Activated CD4-positive, alpha-beta T cell treated with anti-CD3 and anti-CD28 coated beads, Interleukin-2, amount 10 ng/mL, durations not matched to agents 24 days and 14 days (primary cell): ENCODE measurements around the gene ELP1. TPM values are rescaled to one million over a fixed set of nuclear protein-coding genes. Genes with fewer than 3 reads are reported as not detected.
"Not testable (repeated sequence)": the region's sequence is repeated elsewhere in the genome, so short reads cannot be mapped to it uniquely, and the experiment has no call there.

Experiments
- DNase-seq: peaks from one replicate; pipeline ENCODE4 v3.0.0; 2022
- H3K27ac Mint-ChIP-seq: one replicate; pipeline ENCODE4 v1.8.0; 2022; ENCODE audit warnings: mild to moderate bottlenecking, mixed read lengths
- H3K27me3 Mint-ChIP-seq: one replicate; pipeline ENCODE4 v1.8.0; 2022; ENCODE audit warnings: mixed read lengths
- H3K36me3 Mint-ChIP-seq: one replicate; pipeline ENCODE4 v1.8.0; 2022; ENCODE audit warnings: low read depth, mild to moderate bottlenecking, mixed read lengths
- H3K4me1 Mint-ChIP-seq: one replicate; pipeline ENCODE4 v1.8.0; 2021; ENCODE audit warnings: mixed read lengths
- H3K4me3 Mint-ChIP-seq: one replicate; pipeline ENCODE4 v1.8.0; 2022; ENCODE audit warnings: mild to moderate bottlenecking, moderate library complexity, mixed read lengths
- H3K9me3 Mint-ChIP-seq: one replicate; pipeline ENCODE4 v1.8.0; 2021; ENCODE audit warnings: mixed read lengths
- intact Hi-C: fragments of 100-400 bp; cut with micrococcal nuclease; formaldehyde crosslinking; loops from one replicate; pipeline ENCODE4 v1.15.1; 2023
- total RNA-seq: library from RNA; stranded (reverse); gene quantifications from 2 replicates; pipeline ENCODE4 v1.2.3, GENCODE V29; 2022

Gene ELP1
- total RNA-seq, 1 donor from 2014 or later = 35.2 TPM

DNA sequence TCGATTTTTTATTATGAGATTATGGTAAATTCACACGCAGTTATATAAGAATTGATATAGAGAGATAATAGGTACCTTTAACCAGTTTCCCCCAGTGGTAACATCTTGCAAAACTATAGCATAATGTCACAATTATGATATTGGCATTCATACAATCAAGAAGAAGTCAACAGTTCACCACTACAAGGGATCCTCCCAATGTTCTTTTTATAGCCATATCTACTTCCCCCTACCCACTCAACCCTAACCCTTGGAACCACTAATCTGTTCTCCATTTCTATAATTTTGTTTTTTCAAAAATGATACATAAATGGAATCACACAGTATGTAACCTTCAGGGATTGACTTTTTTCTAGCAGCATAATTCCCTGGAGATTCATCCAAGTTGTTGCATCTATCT is 88.0 kb downstream of the ELP1 start:
- no peak for DNase-seq
- Mint-ChIP-seq H3K4me3 (no peak overlapping the region), H3K4me1 (peaks cover 9% of the 10 kb centered on the region), H3K9me3 (no peaks in the 10 kb centered on the region), H3K27ac (no peak overlapping the region), H3K36me3 (no peaks in the 10 kb centered on the region), H3K27me3 (peaks cover 5% of the 10 kb centered on the region)
- intact Hi-C loops = no loop called here

- H3K9me3 Mint-ChIP-seq = no peaks in the 10 kb centered on the region
- H3K27ac Mint-ChIP-seq = no peak overlapping the region
- intact Hi-C loops = no loop called here
- no peak for DNase-seq
- H3K36me3 Mint-ChIP-seq = no peaks in the 10 kb centered on the region
- peaks cover 9% of the 10 kb centered on the region for H3K4me1 Mint-ChIP-seq
- peaks cover 5% of the 10 kb centered on the region for H3K27me3 Mint-ChIP-seq
- H3K4me3 Mint-ChIP-seq = no peak overlapping the region
These were observed 88.4 kb downstream of the ELP1 start for GRCh38 chr9:108845507-108845906.

- Mint-ChIP-seq H3K4me3 (no peak overlapping the region), H3K4me1 (peaks cover 9% of the 10 kb centered on the region), H3K36me3 (no peaks in the 10 kb centered on the region), H3K27ac (no peak overlapping the region), H3K27me3 (peaks cover 5% of the 10 kb centered on the region), H3K9me3 (no peaks in the 10 kb centered on the region)
- DNase-seq = no peak
- intact Hi-C loops = no loop called here
These were observed 89.1 kb downstream of the ELP1 start for GRCh38 chr9:108844856-108845255.

DNA sequence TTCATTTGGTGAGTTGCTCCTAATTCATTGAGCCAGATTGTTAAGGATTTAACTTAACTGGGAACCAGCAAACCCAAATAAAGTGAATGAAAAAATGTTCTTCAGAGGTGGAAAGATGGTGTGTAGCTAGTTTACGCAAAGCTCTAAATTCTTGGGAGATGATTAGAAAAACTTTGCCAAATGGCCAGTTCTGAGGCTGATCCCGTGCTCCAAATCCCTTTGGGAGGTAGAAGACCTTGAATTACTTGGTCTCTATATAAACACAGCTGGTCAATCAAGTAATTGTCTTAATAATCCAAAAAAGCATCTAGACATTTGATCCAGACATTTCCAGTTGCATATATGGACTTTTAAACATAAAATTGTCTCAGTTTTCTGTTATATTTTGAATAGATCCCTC is 89.5 kb downstream of the ELP1 start:
- Mint-ChIP-seq H3K4me1 (peaks cover 9% of the 10 kb centered on the region), H3K27ac (no peak overlapping the region), H3K9me3 (no peaks in the 10 kb centered on the region), H3K27me3 (peaks cover 5% of the 10 kb centered on the region), H3K36me3 (no peaks in the 10 kb centered on the region), H3K4me3 (no peak overlapping the region)
- intact Hi-C loops = no loop called here
- DNase-seq = no peak

GRCh38 chr9:108842610-108843295 is 91.2 kb downstream of the ELP1 start:
- peak overlapping the region; percentile 57 for H3K4me3 Mint-ChIP-seq
- DNase-seq = peak; percentile 72
- no peaks in the 10 kb centered on the region for H3K9me3 Mint-ChIP-seq
- peak overlapping the region; percentile 75 for H3K27ac Mint-ChIP-seq
- H3K27me3 Mint-ChIP-seq = peaks cover 5% of the 10 kb centered on the region
- peaks cover 9% of the 10 kb centered on the region for H3K4me1 Mint-ChIP-seq
- H3K36me3 Mint-ChIP-seq = no peaks in the 10 kb centered on the region
- intact Hi-C loops = no loop called here

- DNase-seq, H3K9me3 Mint-ChIP-seq, H3K27me3 Mint-ChIP-seq, intact Hi-C loops, H3K36me3 Mint-ChIP-seq, H3K27ac Mint-ChIP-seq, H3K4me3 Mint-ChIP-seq: not testable (repeated sequence)
- peaks cover 12% of the 10 kb centered on the region for H3K4me1 Mint-ChIP-seq
These were observed 94.4 kb downstream of the ELP1 start for GRCh38 chr9:108839561-108839960.

DNA sequence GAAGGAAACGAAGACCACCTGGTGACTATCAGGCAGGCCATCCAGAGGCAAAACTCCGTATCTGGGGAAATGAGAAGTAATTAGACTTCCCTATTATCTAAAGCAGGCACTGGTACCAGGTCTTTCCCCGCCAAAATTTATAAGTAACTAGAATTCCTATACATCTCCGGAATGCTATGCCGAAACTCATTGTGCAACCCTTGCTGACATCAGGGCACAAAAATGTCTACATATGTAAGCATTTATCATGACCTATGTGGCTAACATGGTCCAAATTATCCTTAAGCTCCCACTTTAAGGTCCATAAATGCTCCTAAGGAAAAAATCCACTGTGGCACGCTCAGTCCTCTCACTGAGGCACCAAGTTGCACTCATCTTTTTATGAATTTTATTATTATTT is 95.9 kb downstream of the ELP1 start:
- Mint-ChIP-seq H3K4me1 (peaks cover 12% of the 10 kb centered on the region), H3K27ac (no peak overlapping the region), H3K9me3 (no peaks in the 10 kb centered on the region), H3K4me3 (no peak overlapping the region), H3K27me3 (no peaks in the 10 kb centered on the region), H3K36me3 (no peaks in the 10 kb centered on the region)
- no peak for DNase-seq
- intact Hi-C loops = no loop called here

- Mint-ChIP-seq H3K27me3 (no peaks in the 10 kb centered on the region), H3K27ac (no peak overlapping the region), H3K9me3 (no peaks in the 10 kb centered on the region), H3K4me3 (no peak overlapping the region), H3K36me3 (no peaks in the 10 kb centered on the region), H3K4me1 (peaks cover 7% of the 10 kb centered on the region)
- DNase-seq = no peak
- intact Hi-C loops = no loop called here
These were observed 96.4 kb downstream of the ELP1 start for GRCh38 chr9:108837530-108837929.

GRCh38 chr9:108836781-108837180 is 97.1 kb downstream of the ELP1 start:
- intact Hi-C loops = no loop called here
- no peak for DNase-seq
- H3K27me3 Mint-ChIP-seq = no peaks in the 10 kb centered on the region
- H3K27ac Mint-ChIP-seq = no peak overlapping the region
- no peaks in the 10 kb centered on the region for H3K36me3 Mint-ChIP-seq
- H3K4me1 Mint-ChIP-seq = peaks cover 3% of the 10 kb centered on the region
- no peak overlapping the region for H3K4me3 Mint-ChIP-seq
- no peaks in the 10 kb centered on the region for H3K9me3 Mint-ChIP-seq

DNA sequence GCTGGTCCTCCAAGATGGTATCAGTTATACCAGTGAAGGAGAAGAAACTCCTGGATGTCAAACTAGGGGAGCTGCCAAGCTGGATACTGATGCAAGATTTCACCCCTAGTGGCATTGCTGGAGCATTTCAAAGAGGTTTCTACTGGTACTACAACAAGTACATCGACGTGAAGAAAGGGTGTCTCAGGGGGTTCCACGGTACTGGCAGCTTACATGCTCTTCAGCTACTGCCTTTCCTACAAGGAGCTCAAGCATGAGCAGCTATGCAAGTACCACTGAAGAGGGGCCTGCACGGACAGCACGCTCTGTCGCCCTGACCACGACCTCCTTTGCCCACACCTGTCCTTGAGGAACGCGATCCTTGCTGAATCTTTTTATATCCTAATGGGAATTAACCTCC is 97.6 kb downstream of the ELP1 start:
- H3K4me1 Mint-ChIP-seq = peaks cover 3% of the 10 kb centered on the region
- DNase-seq = no peak
- no peaks in the 10 kb centered on the region for H3K36me3 Mint-ChIP-seq
- no peak overlapping the region for H3K27ac Mint-ChIP-seq
- H3K4me3 Mint-ChIP-seq = no peak overlapping the region
- H3K27me3 Mint-ChIP-seq = no peaks in the 10 kb centered on the region
- H3K9me3 Mint-ChIP-seq = no peaks in the 10 kb centered on the region
- intact Hi-C loops = no loop called here

DNA sequence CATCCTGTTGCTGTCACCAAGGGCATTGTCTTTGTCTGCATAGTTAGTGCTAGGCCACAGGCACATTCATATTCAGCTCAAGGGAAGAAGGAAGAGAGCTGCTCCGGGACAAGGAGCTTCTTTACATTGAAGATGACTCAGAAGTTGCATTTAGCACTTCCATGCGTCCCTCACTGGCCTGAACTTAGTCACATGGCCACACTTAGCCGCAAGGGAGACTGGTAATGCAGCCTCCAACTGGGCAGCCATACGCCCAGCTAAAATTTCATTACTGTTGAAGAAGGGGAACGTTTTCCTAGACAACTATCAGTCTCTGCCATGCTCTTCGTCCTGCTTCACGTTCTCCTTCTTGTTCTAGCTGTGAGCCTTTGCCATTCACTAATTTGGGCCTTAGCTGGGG is 98.1 kb downstream of the ELP1 start:
- Mint-ChIP-seq H3K4me3 (no peak overlapping the region), H3K36me3 (no peaks in the 10 kb centered on the region), H3K27ac (no peak overlapping the region), H3K9me3 (no peaks in the 10 kb centered on the region), H3K27me3 (no peaks in the 10 kb centered on the region), H3K4me1 (peaks cover 3% of the 10 kb centered on the region)
- no peak for DNase-seq
- intact Hi-C loops = no loop called here

DNA sequence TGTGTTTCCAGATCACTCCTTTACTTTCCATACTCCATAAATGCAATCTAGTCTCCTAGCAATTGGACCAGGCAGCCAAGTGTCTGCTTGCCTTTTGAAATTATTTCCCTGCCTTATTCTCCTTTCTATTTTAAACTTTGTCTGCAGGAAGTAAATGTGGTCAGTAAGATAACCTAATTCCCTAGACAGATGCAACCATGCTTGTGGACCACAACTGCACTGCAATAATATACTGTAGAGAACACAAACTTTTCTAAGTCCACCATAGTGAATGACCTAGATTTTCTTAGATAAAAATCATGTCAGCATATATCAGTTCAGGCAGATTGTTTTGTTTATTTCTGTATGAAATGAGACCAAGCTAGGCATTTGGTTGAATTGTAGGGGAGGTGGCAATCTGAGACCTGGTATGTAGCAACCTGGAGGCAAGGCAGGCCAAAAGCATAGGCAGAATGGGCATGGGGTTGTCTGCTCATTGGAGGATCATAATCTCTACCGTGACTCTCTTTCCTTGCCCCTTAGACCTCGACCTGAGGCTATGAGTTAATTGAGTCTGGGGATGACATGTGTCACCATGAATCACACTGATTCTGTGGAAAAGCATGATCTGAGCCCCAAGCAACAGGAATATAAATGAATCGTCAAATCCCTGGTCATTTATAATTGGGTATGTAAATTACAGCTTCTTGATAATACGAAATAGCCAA is 98.8 kb downstream of the ELP1 start:
- DNase-seq = no peak
- Mint-ChIP-seq H3K9me3 (no peaks in the 10 kb centered on the region), H3K36me3 (no peaks in the 10 kb centered on the region), H3K4me3 (no peak overlapping the region), H3K27me3 (no peaks in the 10 kb centered on the region), H3K4me1 (peaks cover 7% of the 10 kb centered on the region), H3K27ac (no peak overlapping the region)
- intact Hi-C loops = no loop called here

GRCh38 chr9:108832179-108832500 is 101.8 kb downstream of the ELP1 start:
- H3K36me3 Mint-ChIP-seq = no peaks in the 10 kb centered on the region

DNA sequence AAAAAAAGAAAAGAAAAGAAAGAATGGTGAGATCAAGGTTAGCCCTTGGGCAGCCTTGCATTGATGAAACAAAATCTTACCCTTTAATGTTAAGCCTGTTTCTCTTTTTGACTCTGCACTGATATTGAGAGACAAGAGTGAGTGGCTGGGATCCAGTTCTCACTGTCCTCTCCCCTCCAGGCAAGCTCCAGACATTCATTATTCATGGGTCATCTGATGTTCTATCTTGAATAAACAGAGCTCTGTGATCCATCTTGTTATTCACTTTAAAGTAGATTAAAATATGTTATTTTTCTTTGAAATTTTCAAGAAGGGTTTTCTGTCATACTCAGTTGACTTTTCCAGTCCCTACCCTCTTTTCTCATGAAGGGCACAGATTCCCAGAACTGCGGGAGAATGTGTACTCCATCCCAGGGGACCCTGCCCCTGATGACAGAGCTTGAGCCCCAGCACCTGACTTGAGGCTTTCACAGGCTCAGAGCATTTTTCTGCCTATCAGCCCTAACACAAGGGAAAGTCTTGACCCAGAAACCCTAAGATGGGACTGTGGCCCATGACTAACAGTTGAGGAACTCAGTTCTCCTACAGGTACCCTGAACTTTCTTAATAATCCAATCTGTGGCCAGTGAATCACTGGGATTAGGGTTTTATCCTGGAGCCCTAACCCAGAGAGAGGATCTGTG is 102.3 kb downstream of the ELP1 start:
- intact Hi-C loops = no loop called here
- peaks cover 2% of the 10 kb centered on the region for H3K27me3 Mint-ChIP-seq
- H3K36me3 Mint-ChIP-seq = no peaks in the 10 kb centered on the region
- H3K4me3 Mint-ChIP-seq = no peak overlapping the region
- H3K27ac Mint-ChIP-seq = no peak overlapping the region
- H3K9me3 Mint-ChIP-seq = no peaks in the 10 kb centered on the region
- no peak for DNase-seq
- peaks cover 7% of the 10 kb centered on the region for H3K4me1 Mint-ChIP-seq

More at GRCh38 chr9:108832179-108832500, 101.8 kb downstream of the ELP1 start:
- H3K4me1 Mint-ChIP-seq = peaks cover 7% of the 10 kb centered on the region
- no peaks in the 10 kb centered on the region for H3K9me3 Mint-ChIP-seq
- no peak overlapping the region for H3K4me3 Mint-ChIP-seq
- peaks cover 2% of the 10 kb centered on the region for H3K27me3 Mint-ChIP-seq
- DNase-seq = no peak
- intact Hi-C loops = no loop called here
- no peak overlapping the region for H3K27ac Mint-ChIP-seq
